Measurements from ENCODE around the gene FOXP2.

The FOXP2 gene

DNA sequence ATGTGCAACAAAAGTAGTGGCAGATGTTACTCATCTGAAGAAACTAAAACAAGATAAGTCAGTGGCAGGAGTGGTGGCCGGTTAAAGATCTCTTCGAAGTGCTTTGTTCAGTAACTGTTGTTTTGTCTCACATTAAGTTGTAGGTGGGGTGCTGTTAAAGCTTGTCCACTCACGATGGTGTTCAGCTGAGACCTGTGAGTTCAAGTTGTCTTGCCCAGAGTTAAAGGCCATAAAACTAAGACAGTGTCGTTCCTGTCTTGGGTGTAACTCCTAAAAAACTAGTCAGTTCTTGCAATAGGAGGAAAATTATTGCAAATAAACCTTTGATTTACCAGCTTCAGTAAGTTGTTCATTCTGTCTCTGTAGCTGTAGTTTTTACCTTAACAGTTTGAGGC is 857 bp upstream of the FOXP2 start:
- DNase-seq (ENCODE audit: low spot score): no peak
- TF ChIP-seq, protein P1, sequence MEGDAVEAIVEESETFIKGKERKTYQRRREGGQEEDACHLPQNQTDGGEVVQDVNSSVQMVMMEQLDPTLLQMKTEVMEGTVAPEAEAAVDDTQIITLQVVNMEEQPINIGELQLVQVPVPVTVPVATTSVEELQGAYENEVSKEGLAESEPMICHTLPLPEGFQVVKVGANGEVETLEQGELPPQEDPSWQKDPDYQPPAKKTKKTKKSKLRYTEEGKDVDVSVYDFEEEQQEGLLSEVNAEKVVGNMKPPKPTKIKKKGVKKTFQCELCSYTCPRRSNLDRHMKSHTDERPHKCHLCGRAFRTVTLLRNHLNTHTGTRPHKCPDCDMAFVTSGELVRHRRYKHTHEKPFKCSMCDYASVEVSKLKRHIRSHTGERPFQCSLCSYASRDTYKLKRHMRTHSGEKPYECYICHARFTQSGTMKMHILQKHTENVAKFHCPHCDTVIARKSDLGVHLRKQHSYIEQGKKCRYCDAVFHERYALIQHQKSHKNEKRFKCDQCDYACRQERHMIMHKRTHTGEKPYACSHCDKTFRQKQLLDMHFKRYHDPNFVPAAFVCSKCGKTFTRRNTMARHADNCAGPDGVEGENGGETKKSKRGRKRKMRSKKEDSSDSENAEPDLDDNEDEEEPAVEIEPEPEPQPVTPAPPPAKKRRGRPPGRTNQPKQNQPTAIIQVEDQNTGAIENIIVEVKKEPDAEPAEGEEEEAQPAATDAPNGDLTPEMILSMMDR (IDR thresholded peaks at IDR 0.05; ENCODE audit: extremely low read depth, insufficient read depth, missing control alignments): no peak
- in situ Hi-C loops (cut with MboI; ENCODE audit: low pct_unique_long_range_greater_than_20kb, low sequenced_read_pairs, unreplicated experiment): no loop called here

DNA sequence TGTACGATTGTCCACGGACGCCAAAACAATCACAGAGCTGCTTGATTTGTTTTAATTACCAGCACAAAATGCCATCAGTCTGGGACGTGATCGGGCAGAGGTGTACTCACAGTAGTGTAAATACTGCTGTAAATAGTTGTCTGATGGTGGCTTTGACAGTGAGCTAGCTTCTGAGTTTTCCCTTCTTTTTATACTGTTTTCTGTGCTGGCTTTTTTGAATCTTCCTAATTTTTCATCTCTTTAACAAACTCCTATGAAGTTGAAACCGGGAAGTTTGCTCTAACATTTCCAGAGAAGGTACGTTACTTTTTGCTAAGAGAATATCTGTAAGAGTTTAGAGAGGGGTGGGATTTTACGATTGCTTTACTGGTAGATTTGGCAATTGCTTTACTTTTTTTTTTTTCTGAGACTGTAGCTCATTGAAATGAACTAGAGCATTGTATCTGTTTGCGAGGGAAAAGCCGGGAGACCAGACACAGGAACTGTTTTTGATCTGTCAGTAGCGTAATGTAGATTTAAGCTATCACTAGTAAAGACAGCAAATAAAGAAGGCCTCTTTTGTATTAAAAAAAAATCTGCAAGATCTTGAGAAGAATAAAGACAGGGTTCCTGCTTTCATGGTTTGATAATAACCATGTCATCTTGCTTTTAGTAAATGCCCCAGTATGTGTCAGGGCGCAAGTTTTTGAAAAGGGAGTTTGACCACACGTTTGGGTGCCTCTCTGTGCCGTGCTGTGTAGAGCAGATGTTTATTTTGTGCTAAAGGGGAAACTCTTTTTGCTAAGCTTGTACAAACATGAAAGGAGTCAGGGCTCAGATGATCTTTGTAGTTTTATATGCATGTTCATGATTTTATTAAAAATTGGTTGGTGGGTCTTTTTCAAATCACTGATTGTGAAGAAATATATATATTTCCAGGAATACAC is 712 bp downstream of the FOXP2 start:
- TF ChIP-seq, protein P1 (IDR thresholded peaks at IDR 0.05; ENCODE audit: extremely low read depth, insufficient read depth, missing control alignments): no peak
- DNase-seq (ENCODE audit: low spot score): no peak
- in situ Hi-C loops (cut with MboI; ENCODE audit: low pct_unique_long_range_greater_than_20kb, low sequenced_read_pairs, unreplicated experiment): no loop called here

DNA sequence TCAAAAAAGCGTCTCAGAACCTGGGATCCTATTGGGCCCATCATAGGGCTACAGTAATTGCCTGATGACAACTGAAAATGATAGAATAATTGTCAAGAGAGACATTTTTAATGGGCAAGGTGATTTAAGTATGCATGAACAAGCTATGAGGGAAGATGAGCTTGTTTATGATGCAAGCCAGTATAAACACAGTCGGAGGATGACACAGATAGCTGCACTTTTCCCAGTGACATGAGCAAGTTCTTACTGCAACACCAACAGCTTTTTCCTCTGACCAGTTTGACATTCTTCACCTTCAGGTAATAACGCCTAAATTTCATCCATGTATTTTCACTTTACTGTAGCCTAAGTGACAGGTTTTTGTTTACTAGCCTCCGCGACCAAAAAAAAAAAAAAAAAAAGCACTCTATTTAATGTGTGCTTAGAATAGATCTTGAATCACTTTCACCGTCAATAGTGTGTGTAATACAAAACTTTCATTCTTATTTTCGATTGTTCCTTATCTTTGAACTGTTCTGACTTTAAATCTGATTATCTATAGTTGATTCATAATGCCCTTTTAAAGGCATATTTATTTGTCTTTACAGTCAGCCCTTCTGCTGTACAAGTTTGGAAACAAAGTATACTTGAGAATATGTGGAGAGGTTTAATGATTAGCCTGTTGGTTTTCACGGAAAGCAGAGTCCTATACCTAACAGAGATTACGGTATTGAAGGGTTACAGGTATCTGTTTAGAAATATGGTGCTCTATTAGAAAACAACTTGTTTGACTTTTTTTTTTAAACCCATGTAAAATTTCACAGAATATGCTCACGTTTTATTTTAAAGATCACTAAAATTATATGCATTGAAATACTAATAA is 1.7 kb downstream of the FOXP2 start:
- in situ Hi-C loops (cut with MboI; ENCODE audit: low pct_unique_long_range_greater_than_20kb, low sequenced_read_pairs, unreplicated experiment): no loop called here

DNA sequence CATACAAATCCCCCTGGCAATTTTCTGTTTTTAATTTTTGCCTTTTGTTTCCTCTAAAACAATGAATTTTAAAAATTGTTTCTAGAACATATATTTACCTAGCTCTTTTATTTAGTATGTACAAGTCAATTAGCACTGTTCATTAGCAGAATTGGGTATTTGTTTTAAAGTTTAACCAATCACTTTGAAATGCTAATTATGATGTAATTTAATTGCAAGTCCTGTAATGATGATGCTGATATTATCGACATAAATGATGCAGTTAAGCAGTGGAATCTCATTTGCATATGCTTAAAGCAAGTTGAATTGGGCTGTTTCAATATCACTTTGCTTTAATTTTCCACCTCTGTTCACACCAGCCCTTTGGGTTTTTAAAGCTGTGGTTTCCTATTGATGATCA is 2.7 kb downstream of the FOXP2 start:
- TF ChIP-seq, protein P1 (IDR thresholded peaks at IDR 0.05; ENCODE audit: extremely low read depth, insufficient read depth, missing control alignments): no peak
- no peak for DNase-seq (ENCODE audit: low spot score)
- in situ Hi-C loops (cut with MboI; ENCODE audit: low pct_unique_long_range_greater_than_20kb, low sequenced_read_pairs, unreplicated experiment): no loop called here

More for the DNA sequence above, 1.7 kb downstream of the FOXP2 start:
- TF ChIP-seq, protein P1 (IDR thresholded peaks at IDR 0.05; ENCODE audit: extremely low read depth, insufficient read depth, missing control alignments): no peak
- no peak for DNase-seq (ENCODE audit: low spot score)

DNA sequence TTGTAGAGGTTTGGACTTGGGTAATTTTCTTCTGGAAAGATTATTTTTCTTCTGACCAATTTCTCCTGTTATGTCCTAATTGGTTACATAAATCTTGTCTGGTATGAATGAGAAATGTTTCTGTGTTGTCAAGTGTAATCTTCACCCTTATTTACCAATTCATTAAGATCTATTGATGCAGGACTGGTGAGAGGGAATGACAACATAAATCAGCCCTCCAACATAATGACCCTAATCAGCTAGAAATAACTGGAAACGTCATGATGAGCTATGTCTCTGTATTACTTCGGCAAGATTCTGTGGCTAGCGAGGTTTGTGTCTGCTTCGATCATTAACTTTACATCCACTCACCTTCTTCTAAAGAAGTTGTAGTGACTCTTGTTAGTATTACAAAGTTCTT is 3.5 kb downstream of the FOXP2 start:
- in situ Hi-C loops (cut with MboI; ENCODE audit: low pct_unique_long_range_greater_than_20kb, low sequenced_read_pairs, unreplicated experiment): no loop called here
- DNase-seq (ENCODE audit: low spot score): no peak
- TF ChIP-seq, protein P1 (IDR thresholded peaks at IDR 0.05; ENCODE audit: extremely low read depth, insufficient read depth, missing control alignments): no peak

DNA sequence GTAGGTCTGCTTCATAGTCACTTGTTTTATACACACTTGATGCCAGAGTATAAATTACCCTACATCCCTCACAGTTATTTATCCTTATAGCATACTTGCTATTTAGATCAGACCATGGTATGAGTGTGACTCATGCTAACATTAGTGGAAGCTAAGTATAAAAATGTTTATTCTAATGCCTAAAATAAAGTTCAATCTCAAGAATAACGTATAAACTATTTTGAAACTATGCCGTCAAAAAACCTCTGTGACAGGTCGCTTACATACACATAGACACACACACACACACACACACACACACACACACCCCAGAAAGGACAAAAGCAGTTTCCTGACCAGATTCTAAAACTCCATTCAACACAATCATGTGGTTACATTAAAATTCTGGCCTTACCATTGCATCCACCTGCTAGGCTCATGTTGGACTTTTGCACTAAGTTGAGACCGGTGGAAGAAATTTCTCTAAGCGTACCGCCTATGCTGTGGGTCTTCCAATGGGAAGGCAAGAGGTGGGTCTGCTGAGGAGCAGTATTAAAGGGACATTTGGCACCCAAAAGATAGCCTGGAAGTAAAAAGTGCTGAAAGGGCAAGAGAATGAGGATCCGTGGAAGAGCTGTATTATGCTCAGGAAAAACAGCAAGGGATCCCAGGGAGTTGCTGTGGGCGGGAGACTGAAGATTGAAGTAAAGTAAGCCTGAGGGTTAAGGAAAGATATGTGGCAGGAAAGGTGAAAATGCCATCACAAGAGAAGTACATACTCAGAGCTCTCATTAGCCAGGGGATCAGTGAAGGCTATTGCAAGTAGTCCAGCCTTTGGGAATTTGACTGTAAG is 5.0 kb downstream of the FOXP2 start:
- in situ Hi-C loops (cut with MboI; ENCODE audit: low pct_unique_long_range_greater_than_20kb, low sequenced_read_pairs, unreplicated experiment): no loop called here
- TF ChIP-seq, protein P1 (IDR thresholded peaks at IDR 0.05; ENCODE audit: extremely low read depth, insufficient read depth, missing control alignments): no peak
- DNase-seq (ENCODE audit: low spot score): no peak

All from GM13977 (cell line).